IMR-90 (cell line): ENCODE results near the gene PIK3C3. TPM values are rescaled to one million over a fixed set of nuclear protein-coding genes. Genes with fewer than 3 reads are reported as not detected.

ENCODE experiments used
- ATAC-seq: fragments of 200-7000 bp; cut with Tn5 transposase; 2 replicates; pipeline ENCODE4 v1.9.1; 2020; ENCODE audit warnings: low read depth, mild to moderate bottlenecking, moderate library complexity
- BruUV-seq: library from RNA; stranded (reverse); fragments of 400-500 nt; replicated peaks from 2 replicates; lab custom pipeline; 2021; lab: Mats Ljungman, UMichigan
- CTCF ChIA-PET: fragments of 300-600 bp; formaldehyde crosslinking; extraction: SDS; loops from one replicate; lab custom pipeline; 2021; ENCODE audit warnings: antibody characterized with exemption; lab: Yijun Ruan, JAX
- POLR2A ChIA-PET: fragments of 300-600 bp; sonication (Branson Sonifier 250); formaldehyde crosslinking; loops from one replicate; lab custom pipeline; 2022; ENCODE audit warnings: antibody characterized with exemption; ENCODE audit not compliant: unreplicated experiment; lab: Charles Lee
- DNase-seq: peaks from one replicate; pipeline ENCODE4 v3.0.0; 2013
- H2AFZ ChIP-seq: replicated peaks from 2 replicates; pipeline ENCODE3; 2013; ENCODE audit warnings: low read length, mild to moderate bottlenecking; ENCODE audit not compliant: poor library complexity
- H2AK5ac ChIP-seq: 2 replicates; pipeline ENCODE4 v1.6.1; 2013; ENCODE audit warnings: low read depth, low read length, inconsistent platforms
- H2AK9ac ChIP-seq: replicated peaks from 2 replicates; pipeline ENCODE3; 2013; ENCODE audit warnings: mild to moderate bottlenecking, low read depth, low read length, moderate library complexity; ENCODE audit not compliant: poor library complexity
- H2BK120ac ChIP-seq: 2 replicates; pipeline ENCODE4 v1.6.1; 2013; ENCODE audit warnings: low read depth, low read length, inconsistent platforms
- H2BK15ac ChIP-seq: 3 replicates; pipeline ENCODE4 v1.6.1; 2013; ENCODE audit warnings: low read depth, low read length, inconsistent platforms
- H2BK20ac ChIP-seq: 2 replicates; pipeline ENCODE4 v1.6.1; 2013; ENCODE audit warnings: low read depth, mild to moderate bottlenecking, inconsistent platforms, low read length, moderate library complexity
- H2BK5ac ChIP-seq: 2 replicates; pipeline ENCODE4 v1.6.1; 2013; ENCODE audit warnings: mild to moderate bottlenecking, low read depth, low read length, inconsistent platforms; ENCODE audit not compliant: poor library complexity, severe bottlenecking
- H3K14ac ChIP-seq: replicated peaks from 2 replicates; pipeline ENCODE4 v1.6.1; 2013; ENCODE audit warnings: low read depth, low read length, inconsistent platforms
- H3K18ac ChIP-seq: 2 replicates; pipeline ENCODE4 v1.6.1; 2013; ENCODE audit warnings: low read depth, low read length, control low read depth
- H3K23ac ChIP-seq: 2 replicates; pipeline ENCODE4 v1.6.1; 2013; ENCODE audit warnings: low read depth, low read length, inconsistent platforms
- H3K27ac ChIP-seq: 2 replicates; pipeline ENCODE4 v1.5.1; 2013; ENCODE audit warnings: mild to moderate bottlenecking, control low read depth, low read length; ENCODE audit not compliant: insufficient read depth
- H3K27me3 ChIP-seq: 2 replicates; pipeline ENCODE4 v1.6.1; 2013; ENCODE audit warnings: low read length; ENCODE audit not compliant: control insufficient read depth, insufficient read depth
- H3K36me3 ChIP-seq: 2 replicates; pipeline ENCODE4 v1.6.1; 2013; ENCODE audit warnings: low read length, mixed read lengths; ENCODE audit not compliant: control insufficient read depth, insufficient read depth
- H3K4ac ChIP-seq: 2 replicates; pipeline ENCODE4 v1.6.1; 2013; ENCODE audit warnings: low read depth, low read length, inconsistent platforms
- H3K4me1 ChIP-seq: 2 replicates; pipeline ENCODE4 v1.6.1; 2013; ENCODE audit warnings: low read length, mixed read lengths; ENCODE audit not compliant: control insufficient read depth, insufficient read depth
- H3K4me2 ChIP-seq: 2 replicates; pipeline ENCODE4 v1.6.1; 2013; ENCODE audit warnings: low read depth, mild to moderate bottlenecking, control low read depth, low read length, moderate library complexity
- H3K4me3 ChIP-seq: 2 replicates; pipeline ENCODE4 v1.5.1; 2013; ENCODE audit warnings: low read depth, mild to moderate bottlenecking, control low read depth, low read length, moderate library complexity; ENCODE audit not compliant: insufficient read depth
- H3K56ac ChIP-seq: 2 replicates; pipeline ENCODE4 v1.6.1; 2013; ENCODE audit warnings: low read length, inconsistent platforms; ENCODE audit not compliant: insufficient read depth; ENCODE audit errors: extremely low read depth
- H3K79me1 ChIP-seq, 2 experiments: 2 replicates each; pipeline ENCODE4 v1.6.1; 2013; ENCODE audit warnings: low read length in 2 of 2, inconsistent platforms in 1 of 2, low read depth in 1 of 2
- H3K9ac ChIP-seq: 2 replicates; pipeline ENCODE4 v1.6.1; 2013; ENCODE audit warnings: low read depth, low read length, control low read depth
- H3K9me1 ChIP-seq: 2 replicates; pipeline ENCODE4 v1.6.1; 2013; ENCODE audit warnings: low read length, inconsistent platforms; ENCODE audit not compliant: insufficient read depth
- H3K9me3 ChIP-seq: 2 replicates; pipeline ENCODE4 v1.6.1; 2013; ENCODE audit warnings: low read length; ENCODE audit not compliant: control insufficient read depth, insufficient read depth
- H4K20me1 ChIP-seq: 2 replicates; pipeline ENCODE4 v1.6.1; 2013; ENCODE audit warnings: low read length, inconsistent platforms; ENCODE audit not compliant: insufficient read depth
- H4K5ac ChIP-seq: 2 replicates; pipeline ENCODE4 v1.6.1; 2013; ENCODE audit warnings: mild to moderate bottlenecking, low read depth, low read length, control low read depth
- H4K8ac ChIP-seq, 2 experiments: 2 replicates each; pipeline ENCODE4 v1.6.1; 2013; ENCODE audit warnings: low read depth in 2 of 2, low read length in 2 of 2, control low read depth in 1 of 2, inconsistent platforms in 1 of 2
- H4K91ac ChIP-seq: 2 replicates; pipeline ENCODE4 v1.6.1; 2013; ENCODE audit warnings: low read depth, low read length, inconsistent platforms; ENCODE audit not compliant: insufficient read depth
- CEBPB ChIP-seq: IDR thresholded peaks from 2 replicates; pipeline ENCODE4 v1.6.1; 2012; ENCODE audit warnings: low read depth, low read length, improper control_type of control experiment
- RCOR1 ChIP-seq: IDR thresholded peaks from 2 replicates; pipeline ENCODE4 v1.6.1; 2012; ENCODE audit warnings: mild to moderate bottlenecking, low read length, improper control_type of control experiment; ENCODE audit not compliant: insufficient replicate concordance
- WGBS, 2 experiments: methylation state at CpG; one replicate each; pipeline versions ENCODE4 v1.1.5 to v1.1.7; 2013; ENCODE audit warnings: missing lambda C conversion rate in 2 of 2; ENCODE audit not compliant: insufficient read length in 1 of 2; ENCODE audit errors: extremely low coverage in 2 of 2; 5-methylcytosine and 5-hydroxymethylcytosine counted together
- dilution Hi-C: fragments of 300-500 bp; cut with HindIII; formaldehyde crosslinking; loops from one replicate; pipeline ENCODE4 v1.14.3; 2018; ENCODE audit warnings: low sequenced_read_pairs; ENCODE audit not compliant: unreplicated experiment
- in situ Hi-C: fragments of 300-500 bp; cut with MboI; formaldehyde crosslinking; loops from 3 replicates; pipeline ENCODE4 v1.14.3; 2019; ENCODE audit warnings: low sequenced_read_pairs, inconsistent platforms, mixed read lengths
- intact Hi-C: fragments of 100-400 bp; cut with micrococcal nuclease; formaldehyde crosslinking; loops from 2 replicates; pipeline ENCODE4 v1.10.0; 2022
- polyA plus RNA-seq, 3 experiments: library from polyadenylated mRNA; depleted of rRNA; stranded (reverse); fragments of >200 nt; gene quantifications; 2 replicates each; pipeline ENCODE4 v1.2.3, GENCODE V29; 2012; ENCODE audit warnings: low replicate concordance in 1 of 3
- total RNA-seq: library from RNA; depleted of rRNA; stranded (reverse); fragments of >200 nt; gene quantifications from 2 replicates; pipeline ENCODE4 v1.2.3, GENCODE V29; 2012

The PIK3C3 gene
- total and polyA plus RNA-seq, 2 of the 4 experiments (the other 2 are of a cell fraction) = 41.2 to 57.2 TPM

- TF ChIP-seq RCOR1 (no peak), CEBPB (peak; percentile 77)
- no peak overlapping the region for H3K4me2 ChIP-seq
- no peak overlapping the region for H3K27ac ChIP-seq
- in situ Hi-C loops (no loop called here), intact Hi-C loops (loop anchor here (5.0 kb wide), 1 partner anchor 1533 kb away; no protein-coding TSS in a partner anchor), dilution Hi-C loops (no loop called here)
- no TSS peak for BruUV-seq
- no peak overlapping the region for H2AK9ac ChIP-seq
- no peak for DNase-seq
- H3K18ac ChIP-seq = no peak overlapping the region
- no peak overlapping the region for H4K5ac ChIP-seq
- no peaks in the 10 kb centered on the region for H3K9me1 ChIP-seq
- no peak overlapping the region for H4K8ac ChIP-seq
- no peak overlapping the region for H2AFZ ChIP-seq
- H3K9me3 ChIP-seq = no peaks in the 10 kb centered on the region
- no peaks in the 10 kb centered on the region for H3K27me3 ChIP-seq
- no peak overlapping the region for H4K91ac ChIP-seq
- H2AK5ac ChIP-seq = no peak overlapping the region
- no peak overlapping the region for H3K4me3 ChIP-seq
- ATAC-seq = no peak
- no peak overlapping the region for H2BK120ac ChIP-seq
- no peak overlapping the region for H3K14ac ChIP-seq
- no peak overlapping the region for H2BK20ac ChIP-seq
- peaks cover 10% of the 10 kb centered on the region for H3K36me3 ChIP-seq
- ChIA-PET CTCF (interaction anchor here (1.4 to 1.7 kb wide), 2 partner anchors 13 to 85 kb away, joined by 6 to 19 read pairs; no protein-coding TSS in a partner anchor), POLR2A (no interaction called here)
- no peak overlapping the region for H3K56ac ChIP-seq
- no CpG with 5 or more reads among the region's 7 CpGs for WGBS, 2 experiments
- H3K23ac ChIP-seq = no peak overlapping the region
- peaks cover 0 to 3% of the 10 kb centered on the region in 2 experiments; a peak in 2 of 4 replicates for H3K79me1 ChIP-seq
- H2BK15ac ChIP-seq = no peak overlapping the region
- no peaks in the 10 kb centered on the region for H4K20me1 ChIP-seq
- H3K4ac ChIP-seq = no peak overlapping the region
- H2BK5ac ChIP-seq = no peak overlapping the region
- H3K9ac ChIP-seq = no peak overlapping the region
- no peaks in the 10 kb centered on the region for H3K4me1 ChIP-seq
These were observed 74.1 kb downstream of the PIK3C3 start for GRCh38 chr18:42029092-42029491.
